Activated CD4-positive, alpha-beta T cell treated with anti-CD3 and anti-CD28 coated beads, Interleukin-2, Interleukin-4, amounts not matched to agents 100 ng/mL and 50 ng/mL, durations not matched to agents 16 hours and 8 hours (primary cell): ENCODE measurements around the gene SCARF1.

Experiments
- DNase-seq: peaks from one replicate; pipeline ENCODE4 v3.0.0-alpha.2; 2020; ENCODE audit warnings: low spot score

SCARF1 gene

GRCh38 chr17:1627982-1628855 lies 17.3 kb downstream of the SCARF1 start, which contains the start of gene SLC43A2:
SLC43A2 (minus strand) TSS chr17:1628834; CDS start chr17:1627874, 960 bp downstream.
- DNase-seq: peak; percentile 75

- no peak for DNase-seq
These were observed 18.1 kb downstream of the SCARF1 start for GRCh38 chr17:1627182-1627981.

GRCh38 chr17:1626333-1626732 lies 19.2 kb downstream of the SCARF1 start:
- no peak for DNase-seq

- DNase-seq: no peak
These were observed 20.0 kb downstream of the SCARF1 start for GRCh38 chr17:1625581-1625980.

DNA sequence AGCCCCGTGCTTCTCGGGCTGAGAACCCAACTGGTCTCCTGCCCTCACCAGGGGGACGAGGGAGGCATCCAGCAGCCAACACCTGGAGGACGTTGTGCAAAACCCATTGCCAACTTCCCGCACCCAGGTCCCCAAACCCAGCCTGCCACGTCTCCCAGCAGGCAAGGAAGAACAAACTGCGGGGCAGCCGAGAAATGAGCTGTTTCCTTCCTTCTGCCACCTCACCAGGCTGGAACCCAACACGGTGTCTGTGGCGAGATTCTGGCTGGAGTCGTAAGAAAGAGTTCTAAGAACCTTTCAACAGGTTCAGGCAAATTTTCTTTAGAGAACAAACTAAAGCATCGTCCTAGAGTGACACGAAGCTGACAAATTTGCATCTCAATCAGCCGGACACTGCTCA lies 20.5 kb downstream of the SCARF1 start:
- DNase-seq: no peak

DNA sequence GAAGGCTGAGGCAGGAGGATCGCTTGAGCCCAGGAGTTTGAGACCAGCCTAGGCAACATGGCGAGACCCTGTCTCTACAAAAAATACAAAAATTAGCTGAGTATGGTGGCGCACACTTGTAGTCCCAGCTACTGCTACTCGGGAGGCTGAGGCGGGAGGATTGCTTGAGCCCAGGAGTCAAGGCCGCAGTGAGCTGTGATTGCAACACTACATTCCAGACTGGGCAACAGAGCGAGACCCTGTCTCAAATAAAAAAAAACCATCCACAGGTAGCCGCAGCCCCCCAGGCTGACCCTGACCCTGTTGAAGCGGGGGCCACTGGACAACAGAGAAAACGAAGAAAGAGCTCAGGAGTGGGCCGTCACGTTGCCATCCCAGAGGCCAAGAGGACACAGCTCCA lies 20.9 kb downstream of the SCARF1 start:
- no peak for DNase-seq

DNA sequence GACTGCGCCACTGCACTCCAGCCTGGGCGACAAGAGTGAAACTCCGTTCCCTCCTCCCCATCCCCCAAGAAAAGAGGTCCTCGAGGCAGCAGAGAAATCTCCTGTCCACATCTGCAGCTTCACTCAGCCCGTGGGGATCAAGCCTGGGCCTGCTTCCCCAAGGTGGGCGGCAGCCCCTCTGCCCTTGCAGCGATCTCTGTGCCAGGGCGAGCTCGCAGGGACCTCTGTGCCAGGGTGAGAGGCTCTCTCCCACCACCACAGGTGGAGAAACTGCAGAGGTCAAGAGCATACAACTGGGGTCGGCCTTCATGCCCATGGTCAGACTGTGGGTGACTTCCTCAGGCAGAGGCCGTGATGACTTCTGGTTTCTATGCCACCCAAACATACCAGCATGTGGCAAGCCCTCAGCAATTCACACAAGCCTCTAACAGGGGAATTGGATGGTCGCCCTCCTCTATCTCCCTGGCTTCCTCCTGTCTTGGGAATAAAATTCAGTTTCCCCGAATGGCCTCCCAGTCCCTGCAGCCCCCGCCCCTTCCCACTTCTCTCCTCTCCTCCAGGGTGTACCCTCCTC lies 22.4 kb downstream of the SCARF1 start:
- DNase-seq: no peak

GRCh38 chr17:1621273-1621954 lies 24.1 kb downstream of the SCARF1 start:
- DNase-seq: no peak

GRCh38 chr17:1620486-1620885 lies 25.0 kb downstream of the SCARF1 start:
- DNase-seq: no peak

DNA sequence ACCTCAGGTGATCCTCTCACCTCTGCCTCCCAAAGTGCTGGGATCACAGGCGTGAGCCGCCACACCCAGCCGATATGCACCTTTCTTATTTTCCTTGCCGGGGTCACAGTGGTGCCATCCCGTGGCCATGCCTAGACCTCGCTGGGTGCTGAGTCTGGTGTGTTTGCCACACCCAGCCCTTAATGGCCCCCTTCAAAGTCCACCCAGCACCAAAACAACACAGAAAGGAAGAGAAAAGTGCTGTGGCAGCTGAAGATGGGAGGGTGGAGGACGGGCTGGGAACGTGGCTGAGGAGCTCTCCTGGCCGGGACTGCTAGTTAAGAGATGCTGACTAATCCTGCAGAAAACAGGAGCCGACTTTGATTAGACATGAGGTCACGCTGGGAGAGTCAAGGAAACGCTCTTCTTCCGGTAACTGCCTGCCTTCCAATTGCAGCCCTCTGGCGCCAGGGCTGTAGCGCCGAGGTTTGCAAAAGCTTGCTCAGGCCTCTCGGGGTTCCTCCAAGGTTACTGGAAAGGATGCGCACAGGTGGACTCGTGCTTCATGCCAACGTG lies 27.8 kb downstream of the SCARF1 start:
- no peak for DNase-seq

GRCh38 chr17:1616101-1616500 lies 29.4 kb downstream of the SCARF1 start:
- DNase-seq: no peak

DNA sequence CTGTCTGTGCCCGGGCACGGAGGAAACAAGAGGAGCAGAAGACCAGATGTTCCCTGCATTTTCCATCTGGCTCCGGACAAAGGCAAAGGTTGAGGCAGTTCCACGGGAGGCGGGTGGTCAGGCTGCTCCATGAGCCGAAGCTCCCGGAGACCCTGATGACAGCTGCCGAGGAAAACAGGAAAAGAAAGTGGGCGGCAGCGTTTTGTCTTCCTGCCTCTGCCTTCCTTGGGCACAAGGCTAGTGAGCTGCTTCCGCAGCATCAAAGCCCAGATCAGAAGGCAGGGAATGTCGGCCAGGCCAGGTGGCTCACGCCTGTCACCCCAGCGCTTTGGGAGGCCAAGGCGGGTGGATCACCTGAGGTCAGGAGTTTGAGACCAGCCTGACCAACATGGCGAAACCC lies 33.1 kb downstream of the SCARF1 start:
- no peak for DNase-seq

DNA sequence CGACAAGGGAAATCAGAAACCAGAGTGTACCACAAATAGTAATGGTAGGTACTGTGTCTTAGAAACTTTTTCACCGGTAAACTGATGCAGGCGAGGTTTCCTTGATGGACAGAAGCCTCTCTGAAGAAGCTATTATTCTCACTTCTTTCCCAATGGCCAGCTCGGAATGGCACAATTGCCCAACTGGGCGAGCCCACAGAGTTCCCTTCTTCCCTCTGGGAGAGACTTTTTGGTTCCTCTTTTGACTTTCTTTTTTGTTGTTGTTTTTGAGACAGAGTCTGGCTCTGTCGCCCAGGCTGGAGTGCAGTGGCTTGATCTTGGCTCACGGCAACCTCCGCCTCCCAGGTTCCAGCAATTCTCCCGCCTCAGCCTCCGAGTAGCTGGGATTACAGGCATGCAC lies 33.8 kb downstream of the SCARF1 start:
- DNase-seq: no peak

- DNase-seq: no peak
These were observed 36.9 kb downstream of the SCARF1 start for GRCh38 chr17:1608676-1609075.

DNA sequence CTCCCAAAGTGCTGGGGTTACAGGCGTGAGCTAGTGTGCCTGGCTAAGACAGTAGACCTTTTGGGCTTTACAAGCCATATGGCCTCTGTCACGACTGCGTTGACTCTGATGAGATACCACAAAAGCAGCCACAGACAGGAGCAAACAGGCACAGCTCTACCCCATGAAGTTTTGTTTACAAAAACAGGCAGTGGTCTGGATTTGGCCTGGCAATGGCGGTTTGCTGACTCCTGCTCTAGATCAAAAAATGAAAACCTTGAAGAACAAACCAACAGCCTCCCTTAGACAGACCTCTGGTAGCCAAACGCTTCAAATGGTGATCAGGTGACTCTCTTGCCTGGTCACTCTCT lies 37.6 kb downstream of the SCARF1 start:
- no peak for DNase-seq

- DNase-seq: no peak
These were observed 39.1 kb downstream of the SCARF1 start for GRCh38 chr17:1606352-1606985.

DNA sequence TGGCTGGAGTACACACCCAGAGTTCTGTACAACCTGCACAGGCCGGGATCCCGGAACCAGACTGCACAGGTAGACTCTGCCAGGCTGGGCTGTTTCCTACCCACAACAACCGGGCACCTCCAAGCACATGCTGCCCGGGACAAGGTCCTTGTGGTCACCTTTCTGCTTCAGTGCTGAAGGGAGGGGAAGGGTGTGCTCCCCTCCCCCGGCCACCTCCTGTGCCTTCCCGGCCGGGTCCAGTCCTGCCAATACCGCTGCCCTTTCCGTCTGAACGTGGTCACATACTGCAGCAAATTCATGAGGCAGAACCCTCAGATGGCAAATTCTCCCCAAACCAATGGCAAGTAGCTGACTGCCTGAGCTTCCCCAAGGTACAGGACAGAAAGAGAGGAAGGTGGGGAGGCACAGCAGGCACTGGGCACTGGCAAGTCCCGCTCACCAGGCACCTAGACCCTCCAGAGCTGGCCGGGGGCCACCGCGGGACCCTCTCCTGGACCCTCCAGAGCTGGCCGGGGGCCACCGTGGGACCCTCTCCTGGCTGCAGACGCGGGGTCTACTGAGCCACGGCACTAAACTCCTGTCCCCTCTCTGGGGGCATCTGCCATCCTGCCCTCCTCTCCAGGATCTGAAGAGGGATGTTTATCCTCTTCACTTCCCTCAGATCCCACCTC lies 39.7 kb downstream of the SCARF1 start:
- DNase-seq: no peak

GRCh38 chr17:1604831-1605528 lies 40.6 kb downstream of the SCARF1 start:
- no peak for DNase-seq

GRCh38 chr17:1601571-1601970 lies 44.0 kb downstream of the SCARF1 start:
- DNase-seq: no peak

- DNase-seq: no peak
These were observed 47.0 kb downstream of the SCARF1 start for GRCh38 chr17:1598399-1599095.
